GM12891 (cell line): Measurements from ENCODE around the gene LCN2.

Experiments
- DNase-seq: peaks from one replicate; pipeline ENCODE4 v3.0.0; 2011; ENCODE audit warnings: low spot score; ENCODE audit not compliant: insufficient read length
- FAIRE-seq: peaks from 2 replicates; lab custom pipeline; 2011; peaks lifted over from hg19 to GRCh38; lab: Jason Lieb, UNC
- PAX5 ChIP-seq: IDR thresholded peaks from 2 replicates; pipeline ENCODE4 v1.6.1; 2011; ENCODE audit warnings: low read length, moderate library complexity, mild to moderate bottlenecking; ENCODE audit not compliant: insufficient read depth, severe bottlenecking
- POLR2A ChIP-seq: IDR thresholded peaks from 2 replicates; pipeline ENCODE4 v1.6.1; 2011; ENCODE audit warnings: low read depth, low read length, control low read depth
- POLR2AphosphoS5 ChIP-seq: IDR thresholded peaks from 2 replicates; pipeline ENCODE4 v1.6.1; 2011; ENCODE audit warnings: low read depth, low read length, control low read depth
- POU2F2 ChIP-seq: IDR thresholded peaks from 2 replicates; pipeline ENCODE4 v1.6.1; 2011; ENCODE audit warnings: low read depth, mild to moderate bottlenecking, control low read depth, low read length, moderate library complexity
- SPI1 ChIP-seq: IDR thresholded peaks from 2 replicates; pipeline ENCODE4 v1.6.1; 2011; ENCODE audit warnings: low read depth, low read length, control low read depth
- TAF1 ChIP-seq: IDR thresholded peaks from 2 replicates; pipeline ENCODE4 v1.6.1; 2011; ENCODE audit warnings: low read depth, low read length, control low read depth

Gene LCN2

GRCh38 chr9:128142596-128142995 is 6.7 kb upstream of the LCN2 start:
- DNase-seq (no peak), FAIRE-seq (no peak)
- no peak for TF ChIP-seq POLR2AphosphoS5
- TF ChIP-seq POU2F2 = no peak
- no peak for TF ChIP-seq SPI1
- TF ChIP-seq TAF1 = no peak
- TF ChIP-seq PAX5 = no peak
- no peak for TF ChIP-seq POLR2A

- no peak for FAIRE-seq
- TF ChIP-seq POLR2AphosphoS5 (no peak), POU2F2 (no peak), PAX5 (no peak), TAF1 (no peak), SPI1 (no peak), POLR2A (no peak)
- DNase-seq = no peak
Observed at GRCh38 chr9:128143525-128144238, 5.6 kb upstream of the LCN2 start.

GRCh38 chr9:128144239-128145181 is 4.7 kb upstream of the LCN2 start:
- no peak for FAIRE-seq
- DNase-seq = no peak

GRCh38 chr9:128145536-128145935 is 3.7 kb upstream of the LCN2 start:
- FAIRE-seq (no peak), DNase-seq (no peak)
- TF ChIP-seq POLR2AphosphoS5 (no peak), TAF1 (no peak), POLR2A (no peak), PAX5 (no peak), POU2F2 (no peak), SPI1 (no peak)

More at GRCh38 chr9:128144239-128145181, 4.7 kb upstream of the LCN2 start:
- no peak for TF ChIP-seq POLR2A
- no peak for TF ChIP-seq POLR2AphosphoS5
- no peak for TF ChIP-seq TAF1
- TF ChIP-seq PAX5 = no peak

- no peak for FAIRE-seq
- no peak for DNase-seq
- TF ChIP-seq POLR2AphosphoS5 (no peak), POU2F2 (no peak), POLR2A (no peak), SPI1 (no peak), PAX5 (no peak), TAF1 (no peak)
Observed at GRCh38 chr9:128145951-128146351, 3.3 kb upstream of the LCN2 start.

GRCh38 chr9:128146591-128147120 is 2.6 kb upstream of the LCN2 start:
- TF ChIP-seq TAF1 (no peak), POLR2A (no peak), SPI1 (no peak)
- DNase-seq = no peak
- no peak for FAIRE-seq

GRCh38 chr9:128148509-128149000 is 698 bp upstream of the LCN2 start:
- no peak for TF ChIP-seq POLR2AphosphoS5
- no peak for TF ChIP-seq POLR2A
- no peak for TF ChIP-seq POU2F2
- DNase-seq (no peak), FAIRE-seq (no peak)

GRCh38 chr9:128149951-128150593 is 819 bp downstream of the LCN2 start:
- peak; percentile 11 for DNase-seq
- TF ChIP-seq POU2F2 (no peak), PAX5 (no peak), POLR2AphosphoS5 (no peak), TAF1 (no peak), POLR2A (no peak), SPI1 (no peak)
- no peak for FAIRE-seq

- DNase-seq = peak; percentile 60
Observed at GRCh38 chr9:128150594-128151308, 1.5 kb downstream of the LCN2 start.

More at GRCh38 chr9:128150594-128151308, 1.5 kb downstream of the LCN2 start:
- no peak for TF ChIP-seq TAF1
- no peak for TF ChIP-seq POU2F2
- no peak for TF ChIP-seq POLR2AphosphoS5
- no peak for TF ChIP-seq PAX5
- TF ChIP-seq SPI1 = no peak
- no peak for TF ChIP-seq POLR2A
- FAIRE-seq = no peak
